ENCODE results near the gene EMX1.

EMX1 gene

GRCh38 chr2:72982781-72983499 lies 65.6 kb downstream of the EMX1 start:
- DNase-seq = no peak

- no peak for DNase-seq
These were observed 66.3 kb downstream of the EMX1 start for GRCh38 chr2:72983500-72984161.

- no peak for DNase-seq
These were observed 66.9 kb downstream of the EMX1 start for GRCh38 chr2:72984172-72984671.

Data from NCI-H526 (cell line).